ENCODE data around the gene FICD. TPM values are rescaled to one million over a fixed set of nuclear protein-coding genes. Genes with fewer than 3 reads are reported as not detected.
A peak's percentile ranks its signal among the peaks of the same experiment; 100 is the strongest.

FICD gene
- total and polyA plus RNA-seq, 2 of the 13 experiments (the other 11 are each of a cell fraction or from before 2014, with no cell fraction given): 0.99 to 3.0 TPM

DNA sequence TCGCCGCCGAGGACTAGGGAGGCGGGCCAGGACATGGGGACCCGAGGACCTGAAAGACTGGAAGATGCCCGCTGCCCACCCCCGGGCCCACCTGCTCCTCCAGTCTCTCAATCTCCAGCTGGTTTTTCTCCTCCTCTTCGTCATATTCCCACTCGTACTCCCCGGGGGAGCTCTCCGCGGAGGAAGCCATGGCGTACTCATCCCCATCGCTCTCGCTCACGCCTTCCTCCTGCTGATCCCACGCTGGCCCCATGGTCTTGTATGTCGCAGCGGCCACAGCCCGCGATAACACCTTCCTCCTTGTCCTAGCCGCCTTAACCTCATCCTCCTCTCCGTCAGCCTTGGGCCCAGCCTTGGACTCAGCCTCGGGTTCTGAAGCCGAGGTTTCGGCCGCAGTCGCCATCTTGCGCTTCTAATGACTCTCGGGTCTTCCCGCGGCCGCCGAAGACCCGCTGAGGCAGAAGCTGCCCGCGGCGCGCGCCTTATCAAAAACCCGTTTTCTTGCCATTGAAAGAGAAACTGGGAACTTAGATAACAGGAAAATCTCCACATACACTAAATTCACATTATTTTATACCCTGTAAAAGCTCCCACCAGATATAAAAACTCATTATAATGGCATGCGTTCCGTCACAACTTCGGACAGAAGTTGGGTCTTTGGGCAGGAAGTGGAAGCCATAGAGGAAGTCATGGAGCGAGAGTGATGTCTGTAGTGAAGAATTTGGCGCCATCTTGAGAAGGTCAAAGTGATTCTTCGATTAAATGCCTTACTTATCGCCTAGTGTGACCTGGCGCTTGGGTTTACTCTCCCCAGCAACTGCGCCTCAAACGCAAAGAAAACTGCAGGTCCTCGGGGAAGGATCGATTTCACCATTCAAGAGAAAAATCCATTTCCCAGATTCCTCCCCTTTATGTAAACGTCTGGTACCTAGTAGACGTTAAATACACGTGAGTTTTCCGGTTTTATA is 46.0 kb downstream of the FICD start, which contains the start of gene SART3 (continued):
- 0 out of 2 replicates have a peak, but pooled peaks have one; percentile 22 for TF ChIP-seq ZSCAN29 (CRISPR knock-in tag; conservative IDR thresholded peaks at IDR 0.05)
- TF ChIP-seq ZNF556 (CRISPR knock-in tag; IDR thresholded peaks at IDR 0.05; ENCODE audit: borderline replicate concordance): no peak
- TF ChIP-seq GMEB2 (CRISPR knock-in tag; IDR thresholded peaks at IDR 0.05; ENCODE audit: low read depth): no peak
- TF ChIP-seq HNRNPLL (IDR thresholded peaks at IDR 0.05; ENCODE audit: low read depth, low read length, poor library complexity, severe bottlenecking): peak; percentile 62
- TF ChIP-seq, protein P1, sequence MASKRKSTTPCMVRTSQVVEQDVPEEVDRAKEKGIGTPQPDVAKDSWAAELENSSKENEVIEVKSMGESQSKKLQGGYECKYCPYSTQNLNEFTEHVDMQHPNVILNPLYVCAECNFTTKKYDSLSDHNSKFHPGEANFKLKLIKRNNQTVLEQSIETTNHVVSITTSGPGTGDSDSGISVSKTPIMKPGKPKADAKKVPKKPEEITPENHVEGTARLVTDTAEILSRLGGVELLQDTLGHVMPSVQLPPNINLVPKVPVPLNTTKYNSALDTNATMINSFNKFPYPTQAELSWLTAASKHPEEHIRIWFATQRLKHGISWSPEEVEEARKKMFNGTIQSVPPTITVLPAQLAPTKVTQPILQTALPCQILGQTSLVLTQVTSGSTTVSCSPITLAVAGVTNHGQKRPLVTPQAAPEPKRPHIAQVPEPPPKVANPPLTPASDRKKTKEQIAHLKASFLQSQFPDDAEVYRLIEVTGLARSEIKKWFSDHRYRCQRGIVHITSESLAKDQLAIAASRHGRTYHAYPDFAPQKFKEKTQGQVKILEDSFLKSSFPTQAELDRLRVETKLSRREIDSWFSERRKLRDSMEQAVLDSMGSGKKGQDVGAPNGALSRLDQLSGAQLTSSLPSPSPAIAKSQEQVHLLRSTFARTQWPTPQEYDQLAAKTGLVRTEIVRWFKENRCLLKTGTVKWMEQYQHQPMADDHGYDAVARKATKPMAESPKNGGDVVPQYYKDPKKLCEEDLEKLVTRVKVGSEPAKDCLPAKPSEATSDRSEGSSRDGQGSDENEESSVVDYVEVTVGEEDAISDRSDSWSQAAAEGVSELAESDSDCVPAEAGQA (IDR thresholded peaks at IDR 0.05; ENCODE audit: low read depth): no peak
- TF ChIP-seq, protein P1 (CRISPR knock-in tag; IDR thresholded peaks at IDR 0.05; ENCODE audit: borderline replicate concordance): no peak
- no peak for TF ChIP-seq TCF12 (IDR thresholded peaks at IDR 0.05)
- TF ChIP-seq TCF12 (CRISPR knock-in tag; IDR thresholded peaks at IDR 0.05): no peak
- no peak for TF ChIP-seq PHF21A (CRISPR knock-in tag; IDR thresholded peaks at IDR 0.05)
- TF ChIP-seq, protein P2, sequence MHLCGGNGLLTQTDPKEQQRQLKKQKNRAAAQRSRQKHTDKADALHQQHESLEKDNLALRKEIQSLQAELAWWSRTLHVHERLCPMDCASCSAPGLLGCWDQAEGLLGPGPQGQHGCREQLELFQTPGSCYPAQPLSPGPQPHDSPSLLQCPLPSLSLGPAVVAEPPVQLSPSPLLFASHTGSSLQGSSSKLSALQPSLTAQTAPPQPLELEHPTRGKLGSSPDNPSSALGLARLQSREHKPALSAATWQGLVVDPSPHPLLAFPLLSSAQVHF (CRISPR knock-in tag; IDR thresholded peaks at IDR 0.05): no peak
- TF ChIP-seq ZNF75D (CRISPR knock-in tag; IDR thresholded peaks at IDR 0.05; ENCODE audit: borderline replicate concordance): no peak
- peak; percentile 68 for TF ChIP-seq GABPA (IDR thresholded peaks at IDR 0.05; ENCODE audit: low read depth, low read length)
- TF ChIP-seq GABPA (CRISPR knock-in tag; IDR thresholded peaks at IDR 0.05; ENCODE audit: low read depth): peak; percentile 98
- no peak for TF ChIP-seq TRIM24 (CRISPR knock-in tag; IDR thresholded peaks at IDR 0.05)
- no peak for TF ChIP-seq PAX8 (CRISPR knock-in tag; IDR thresholded peaks at IDR 0.05; ENCODE audit: borderline replicate concordance)
- TF ChIP-seq KLF12 (CRISPR knock-in tag; IDR thresholded peaks at IDR 0.05; ENCODE audit: borderline replicate concordance): no peak
- TF ChIP-seq FOSL1 (CRISPR knock-in tag; IDR thresholded peaks at IDR 0.05; ENCODE audit: borderline replicate concordance): no peak
- TF ChIP-seq SMAD1 (CRISPR knock-in tag; IDR thresholded peaks at IDR 0.05; ENCODE audit: borderline replicate concordance, low read depth): no peak
- TF ChIP-seq NFATC3 (CRISPR knock-in tag; IDR thresholded peaks at IDR 0.05): no peak
- no peak for TF ChIP-seq ZNF362 (CRISPR knock-in tag; IDR thresholded peaks at IDR 0.05; ENCODE audit: borderline replicate concordance)

Data from HepG2 (cell line).